Sigmoid colon (tissue), 4 donors: Measurements from ENCODE around the gene FAM241B.

ENCODE experiments used
- POLR2A ChIP-seq, 2 donors: fragments of 450-650 bp; IDR thresholded peaks; one replicate each; pipeline ENCODE4 v1.6.1; 2016; ENCODE audit warnings: antibody characterized with exemption in 2 of 2, mild to moderate bottlenecking in 2 of 2, moderate library complexity in 2 of 2
- POLR2AphosphoS5 ChIP-seq, 4 donors: sonication (generic); formaldehyde crosslinking; IDR thresholded peaks; one replicate each; pipeline ENCODE4 v1.6.1; 2017; ENCODE audit warnings: antibody characterized with exemption in 4 of 4
- TF ChIP-seq, protein P1 (sequence below), 4 experiments: fragments of 450-650 bp in 3 of 4; fragments of 200-600 bp in 1 of 4; IDR thresholded peaks; one replicate each; pipeline ENCODE4 v1.5.1; 2016 to 2019; ENCODE audit warnings: antibody characterized with exemption in 4 of 4, mild to moderate bottlenecking in 3 of 4, moderate library complexity in 2 of 4

DNA sequence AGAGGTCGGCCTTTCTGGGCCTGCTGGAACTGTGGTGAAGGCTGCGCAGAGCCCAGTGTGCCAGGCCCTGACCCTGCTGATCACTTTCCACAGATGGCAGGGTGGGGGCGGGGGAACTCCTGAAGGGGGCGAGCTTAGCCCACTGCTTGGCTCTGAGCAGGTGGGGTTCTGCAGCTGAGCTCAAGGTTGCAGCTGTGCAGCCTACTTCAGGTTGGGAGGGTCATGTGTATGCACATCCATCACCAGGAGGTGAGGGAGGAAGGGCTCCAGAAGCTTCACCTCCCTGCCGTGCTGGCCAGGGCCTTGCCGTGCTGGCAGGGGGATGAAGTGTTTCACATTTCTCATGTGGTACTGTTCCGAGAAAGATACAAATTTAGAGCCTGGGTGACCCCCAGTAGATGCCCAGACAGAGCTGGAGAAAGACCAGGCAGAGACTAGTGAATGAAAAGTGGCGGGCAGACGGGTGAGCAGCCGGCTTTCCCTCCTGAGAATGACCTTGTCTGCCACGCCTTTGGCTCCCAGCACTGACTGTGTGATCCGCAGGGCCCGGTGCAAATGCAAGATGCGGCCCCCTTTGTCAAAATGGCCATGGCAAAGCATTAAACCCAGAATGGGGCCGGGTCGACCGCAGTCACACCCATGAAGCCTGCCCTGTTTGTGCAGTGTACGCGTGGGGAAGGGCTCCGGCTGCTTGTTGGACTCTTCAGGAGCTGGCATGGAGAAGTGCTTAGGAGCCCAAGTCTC lies 25.2 kb downstream of the FAM241B start:
- TF ChIP-seq POLR2A (IDR thresholded peaks at IDR 0.05) (no peak), POLR2AphosphoS5 (IDR thresholded peaks at IDR 0.05) (no peak)
- TF ChIP-seq, protein P1, sequence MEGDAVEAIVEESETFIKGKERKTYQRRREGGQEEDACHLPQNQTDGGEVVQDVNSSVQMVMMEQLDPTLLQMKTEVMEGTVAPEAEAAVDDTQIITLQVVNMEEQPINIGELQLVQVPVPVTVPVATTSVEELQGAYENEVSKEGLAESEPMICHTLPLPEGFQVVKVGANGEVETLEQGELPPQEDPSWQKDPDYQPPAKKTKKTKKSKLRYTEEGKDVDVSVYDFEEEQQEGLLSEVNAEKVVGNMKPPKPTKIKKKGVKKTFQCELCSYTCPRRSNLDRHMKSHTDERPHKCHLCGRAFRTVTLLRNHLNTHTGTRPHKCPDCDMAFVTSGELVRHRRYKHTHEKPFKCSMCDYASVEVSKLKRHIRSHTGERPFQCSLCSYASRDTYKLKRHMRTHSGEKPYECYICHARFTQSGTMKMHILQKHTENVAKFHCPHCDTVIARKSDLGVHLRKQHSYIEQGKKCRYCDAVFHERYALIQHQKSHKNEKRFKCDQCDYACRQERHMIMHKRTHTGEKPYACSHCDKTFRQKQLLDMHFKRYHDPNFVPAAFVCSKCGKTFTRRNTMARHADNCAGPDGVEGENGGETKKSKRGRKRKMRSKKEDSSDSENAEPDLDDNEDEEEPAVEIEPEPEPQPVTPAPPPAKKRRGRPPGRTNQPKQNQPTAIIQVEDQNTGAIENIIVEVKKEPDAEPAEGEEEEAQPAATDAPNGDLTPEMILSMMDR (IDR thresholded peaks at IDR 0.05), result no peak
